AG09319 (cell line): Measurements from ENCODE around the gene PPP2R5C.
"Not testable (repeated sequence)": the region's sequence is repeated elsewhere in the genome, so short reads cannot be mapped to it uniquely, and the experiment has no call there.

Source experiments
- DNase-seq: peaks from one replicate; pipeline ENCODE4 v3.0.0-alpha.2; 2010; ENCODE audit warnings: low read depth; ENCODE audit errors: extremely low read depth
- CTCF ChIP-seq: IDR thresholded peaks from 2 replicates; pipeline ENCODE4 v1.5.1; 2011; ENCODE audit warnings: low read depth, mild to moderate bottlenecking, inconsistent platforms, low read length, moderate library complexity

PPP2R5C gene

GRCh38 chr14:101761032-101761880 is at the start of gene PPP2R5C:
Gene PPP2R5C, plus strand, starts transcription at chr14:101761709. Its CDS starts 185 bp downstream, at chr14:101761894.
- peak; percentile 65 for DNase-seq
- no peak for TF ChIP-seq CTCF

- not testable (repeated sequence) for DNase-seq
These were observed 49.7 kb upstream of the PPP2R5C start for GRCh38 chr14:101711857-101712233.

GRCh38 chr14:101712341-101712740 is 49.2 kb upstream of the PPP2R5C start:
- DNase-seq, result not testable (repeated sequence)

- DNase-seq, result not testable (repeated sequence)
These were observed 48.4 kb upstream of the PPP2R5C start for GRCh38 chr14:101713091-101713490.

- no peak for TF ChIP-seq CTCF
- DNase-seq, result no peak
These were observed 47.7 kb upstream of the PPP2R5C start for GRCh38 chr14:101713621-101714349.

- no peak for DNase-seq
- TF ChIP-seq CTCF, result no peak
These were observed 47.1 kb upstream of the PPP2R5C start for GRCh38 chr14:101714394-101714793.

- no peak for TF ChIP-seq CTCF
- DNase-seq, result no peak
These were observed 46.1 kb upstream of the PPP2R5C start for GRCh38 chr14:101715210-101716076.

GRCh38 chr14:101716077-101716950 is 45.2 kb upstream of the PPP2R5C start:
- DNase-seq, result no peak
- TF ChIP-seq CTCF, result no peak
